Gastrocnemius medialis (tissue), 4 donors: ENCODE data around the gene HGS. TPM values are rescaled to one million over a fixed set of nuclear protein-coding genes. Genes with fewer than 3 reads are reported as not detected.

Source experiments
- ATAC-seq, 2 donors: fragments of 150-250 bp; one replicate each; pipeline ENCODE4 v1.9.1; 2016
- DNase-seq, 2 donors: peaks; one replicate each; pipeline ENCODE4 v3.0.0-alpha.2; 2019
- H3K27ac ChIP-seq, 4 donors: fragments of 200-600 bp; sonication (generic); 1 replicate in 1 of 4; 2 replicates in 3 of 4; pipeline ENCODE4 v1.5.1; 2016 to 2018; ENCODE audit warnings: mild to moderate bottlenecking in 2 of 4, moderate library complexity in 1 of 4
- H3K27me3 ChIP-seq, 3 donors: fragments of 200-600 bp; sonication (generic) in 2 of 3; 1 replicate in 1 of 3; 2 replicates in 2 of 3; pipeline versions ENCODE4 v1.5.1 to v1.6.0; 2016 to 2019; ENCODE audit warnings: mild to moderate bottlenecking in 1 of 3, moderate library complexity in 1 of 3
- H3K36me3 ChIP-seq, 2 donors: fragments of 200-600 bp; sonication (generic) in 1 of 2; one replicate each; pipeline ENCODE4 v1.5.1; 2017 to 2018
- H3K4me1 ChIP-seq, 2 donors: fragments of 200-600 bp; sonication (generic) in 1 of 2; one replicate each; pipeline ENCODE4 v1.5.1; 2016 to 2017; ENCODE audit warnings: mild to moderate bottlenecking in 2 of 2
- H3K4me3 ChIP-seq, 4 donors: fragments of 200-600 bp; sonication (generic) in 3 of 4; 1 replicate in 1 of 4; 2 replicates in 3 of 4; pipeline ENCODE4 v1.5.1; 2016 to 2019; ENCODE audit warnings: mild to moderate bottlenecking in 2 of 4
- H3K9me3 ChIP-seq, 3 donors: fragments of 200-600 bp; sonication (generic) in 2 of 3; 1 replicate in 1 of 3; 2 replicates in 2 of 3; pipeline ENCODE4 v1.5.1; 2016 to 2019
- POLR2A ChIP-seq, 2 donors: fragments of 450-650 bp; IDR thresholded peaks; one replicate each; pipeline ENCODE4 v1.6.1; 2017; ENCODE audit warnings: antibody characterized with exemption in 2 of 2, mild to moderate bottlenecking in 2 of 2, moderate library complexity in 2 of 2
- in situ Hi-C, 4 donors: fragments of 200-750 bp; cut with MboI; loops; one replicate each; pipeline versions ENCODE4 v1.15.0 to v1.8.0; 2017; ENCODE audit warnings: low sequenced_read_pairs in 4 of 4
- intact Hi-C: fragments of 100-400 bp; cut with DNase I; formaldehyde crosslinking; loops from one replicate; pipeline ENCODE4 v1.15.1; 2023; ENCODE audit warnings: low total_unique reads
- total RNA-seq, 4 donors: library from RNA; depleted of rRNA; stranded (reverse); fragments of >200 nt; gene quantifications; one replicate each; pipeline versions ENCODE4 v1.1.0 to v1.2.3, GENCODE V29; 2016
- TF ChIP-seq, protein P1 (sequence below), 5 experiments: fragments of 450-650 bp in 3 of 5; fragments of 200-600 bp in 2 of 5; sonication (generic) in 2 of 5; IDR thresholded peaks in 4 of 5; conservative IDR thresholded peaks in 1 of 5; 1 replicate in 4 of 5; 2 replicates in 1 of 5; pipeline ENCODE4 v1.5.1; 2016 to 2019; ENCODE audit warnings: antibody characterized with exemption in 5 of 5, mild to moderate bottlenecking in 3 of 5, moderate library complexity in 3 of 5

The HGS gene
- total RNA-seq, 4 donors from 2014 or later = 62.1 to 150 (median 113) TPM

DNA sequence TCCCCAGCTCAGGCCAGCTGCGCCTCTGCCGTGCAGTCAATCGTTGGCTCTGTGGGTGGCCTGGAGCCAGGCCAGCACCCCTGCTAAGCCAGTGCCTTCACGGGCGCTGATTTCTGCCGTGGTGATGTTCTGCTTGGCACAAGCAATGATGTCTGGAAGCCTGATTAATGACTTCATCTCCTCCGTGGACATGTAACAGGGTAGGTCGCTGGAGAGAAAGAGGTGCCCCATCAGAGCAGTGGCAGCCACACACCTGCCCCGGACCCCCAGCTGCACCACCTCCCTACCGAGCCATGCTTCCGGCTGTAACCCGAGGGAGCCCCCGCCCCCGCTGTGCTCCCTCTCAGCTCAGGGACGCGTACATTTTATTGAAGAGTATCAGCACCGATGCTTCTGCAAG, 2.1 kb upstream of the HGS start:
- Histone ChIP-seq H3K27me3 (no peaks in the 10 kb centered on the region), H3K36me3 (peaks cover 0 to 11% of the 10 kb centered on the region in 2 donors), H3K9me3 (no peaks in the 10 kb centered on the region), H3K27ac (no peak overlapping the region), H3K4me3 (no peak overlapping the region), H3K4me1 (peaks cover 23 to 27% of the 10 kb centered on the region in 2 donors)
- no peak for ATAC-seq
- in situ Hi-C loops (no loop called here), intact Hi-C loops (no loop called here)
- TF ChIP-seq POLR2A (IDR thresholded peaks at IDR 0.05) = no peak
- TF ChIP-seq, protein P1, sequence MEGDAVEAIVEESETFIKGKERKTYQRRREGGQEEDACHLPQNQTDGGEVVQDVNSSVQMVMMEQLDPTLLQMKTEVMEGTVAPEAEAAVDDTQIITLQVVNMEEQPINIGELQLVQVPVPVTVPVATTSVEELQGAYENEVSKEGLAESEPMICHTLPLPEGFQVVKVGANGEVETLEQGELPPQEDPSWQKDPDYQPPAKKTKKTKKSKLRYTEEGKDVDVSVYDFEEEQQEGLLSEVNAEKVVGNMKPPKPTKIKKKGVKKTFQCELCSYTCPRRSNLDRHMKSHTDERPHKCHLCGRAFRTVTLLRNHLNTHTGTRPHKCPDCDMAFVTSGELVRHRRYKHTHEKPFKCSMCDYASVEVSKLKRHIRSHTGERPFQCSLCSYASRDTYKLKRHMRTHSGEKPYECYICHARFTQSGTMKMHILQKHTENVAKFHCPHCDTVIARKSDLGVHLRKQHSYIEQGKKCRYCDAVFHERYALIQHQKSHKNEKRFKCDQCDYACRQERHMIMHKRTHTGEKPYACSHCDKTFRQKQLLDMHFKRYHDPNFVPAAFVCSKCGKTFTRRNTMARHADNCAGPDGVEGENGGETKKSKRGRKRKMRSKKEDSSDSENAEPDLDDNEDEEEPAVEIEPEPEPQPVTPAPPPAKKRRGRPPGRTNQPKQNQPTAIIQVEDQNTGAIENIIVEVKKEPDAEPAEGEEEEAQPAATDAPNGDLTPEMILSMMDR (IDR thresholded peaks at IDR 0.05 in 4 of 5, conservative IDR thresholded peaks at IDR 0.05 in 1 of 5) = no peak
- DNase-seq = no peak

- in situ Hi-C loops = no loop called here
Observed at GRCh38 chr17:81682565-81683207, 1.1 kb upstream of the HGS start.

DNA sequence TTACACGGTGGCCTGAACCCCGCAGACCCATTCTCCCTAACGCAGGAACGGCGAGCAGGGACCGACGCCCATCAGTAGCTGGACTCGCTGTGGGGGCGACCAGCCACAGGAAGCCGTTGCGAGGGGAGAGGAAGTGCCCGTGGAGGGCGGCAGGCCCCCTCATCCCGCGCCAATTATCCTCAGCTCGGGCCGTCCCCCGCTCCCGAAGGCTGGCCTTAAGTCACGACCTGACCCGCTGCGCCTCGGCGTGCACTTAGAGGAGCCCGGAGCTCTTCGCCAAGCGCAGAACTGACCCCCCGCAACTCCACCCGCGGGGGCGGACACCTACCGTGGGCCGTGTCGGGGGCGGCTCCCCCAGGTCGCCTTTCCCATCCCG, 615 bp upstream of the HGS start:
- ATAC-seq (no peak), DNase-seq (no peak)
- Histone ChIP-seq H3K4me1 (peaks cover 23 to 27% of the 10 kb centered on the region in 2 donors), H3K9me3 (no peaks in the 10 kb centered on the region), H3K27me3 (no peaks in the 10 kb centered on the region), H3K27ac (peak overlapping the region; percentile 82 to 97 (median 88)), H3K36me3 (peaks cover 0 to 26% of the 10 kb centered on the region in 2 donors), H3K4me3 (peak overlapping the region; percentile 90 to 99 (median 97))
- TF ChIP-seq POLR2A (IDR thresholded peaks at IDR 0.05) = no peak
- TF ChIP-seq, protein P1 (IDR thresholded peaks at IDR 0.05 in 4 of 5, conservative IDR thresholded peaks at IDR 0.05 in 1 of 5) = no peak
- in situ Hi-C loops = no loop called here
- intact Hi-C loops = loop anchor here (1.0 kb wide), 2 partner anchors 17 to 46 kb away; partner anchors contain the start of genes CCDC137, NPLOC4, OXLD1 and TSPAN10

More at GRCh38 chr17:81682565-81683207, 1.1 kb upstream of the HGS start:
- H3K36me3 ChIP-seq = peaks cover 0 to 21% of the 10 kb centered on the region in 2 donors
- ATAC-seq (no peak), DNase-seq (no peak)
- no peaks in the 10 kb centered on the region for H3K27me3 ChIP-seq
- H3K9me3 ChIP-seq = no peaks in the 10 kb centered on the region
- peaks cover 23 to 27% of the 10 kb centered on the region in 2 donors for H3K4me1 ChIP-seq
- TF ChIP-seq POLR2A (IDR thresholded peaks at IDR 0.05) = no peak
- TF ChIP-seq, protein P1 (IDR thresholded peaks at IDR 0.05 in 4 of 5, conservative IDR thresholded peaks at IDR 0.05 in 1 of 5) = no peak
- intact Hi-C loops = loop anchor here (1.0 kb wide), 2 partner anchors 16 to 45 kb away; partner anchors contain the start of genes CCDC137, NPLOC4, OXLD1 and TSPAN10
- peak overlapping the region; percentile 90 to 99 (median 97) for H3K4me3 ChIP-seq
- peak overlapping the region; percentile 82 to 97 (median 88) for H3K27ac ChIP-seq

GRCh38 chr17:81684442-81684911, 666 bp downstream of the HGS start:
- peaks cover 23 to 27% of the 10 kb centered on the region in 2 donors for H3K4me1 ChIP-seq

More at GRCh38 chr17:81684442-81684911, 666 bp downstream of the HGS start:
- ATAC-seq = no peak
- H3K9me3 ChIP-seq = no peaks in the 10 kb centered on the region
- DNase-seq = no peak
- peak overlapping the region; percentile 90 to 99 (median 97) for H3K4me3 ChIP-seq
- intact Hi-C loops = no loop called here
- H3K36me3 ChIP-seq = peaks cover 0 to 39% of the 10 kb centered on the region in 2 donors
- in situ Hi-C loops = no loop called here
- peak overlapping the region; percentile 73 to 91 (median 82) for H3K27ac ChIP-seq
- TF ChIP-seq, protein P1 (IDR thresholded peaks at IDR 0.05 in 4 of 5, conservative IDR thresholded peaks at IDR 0.05 in 1 of 5) = no peak
- no peak for TF ChIP-seq POLR2A (IDR thresholded peaks at IDR 0.05)
- H3K27me3 ChIP-seq = no peaks in the 10 kb centered on the region
